Endothelial cell of umbilical vein (primary cell): ENCODE data around the gene GM2A. TPM values are rescaled to one million over a fixed set of nuclear protein-coding genes. Genes with fewer than 3 reads are reported as not detected.
"Not testable (repeated sequence)": the region's sequence is repeated elsewhere in the genome, so short reads cannot be mapped to it uniquely, and the experiment has no call there.

ENCODE experiments used
- BruUV-seq: library from RNA; stranded (reverse); fragments of 400-500 nt; replicated peaks from 2 replicates; lab custom pipeline; 2021; lab: Mats Ljungman, UMichigan
- CTCF ChIA-PET: fragments of 300-600, 350-600 bp; sonication (Branson Sonifier 250); formaldehyde crosslinking; loops from one replicate; lab custom pipeline; 2021; ENCODE audit warnings: antibody characterized with exemption, inconsistent platforms; lab: Charles Lee
- POLR2A ChIA-PET: fragments of 300-600, 350-600 bp; sonication (Branson Sonifier 250); formaldehyde crosslinking; loops from one replicate; lab custom pipeline; 2021; ENCODE audit warnings: antibody characterized with exemption, inconsistent platforms; lab: Charles Lee
- DNase-seq: peaks from one replicate; pipeline ENCODE4 v3.0.0-alpha.2; 2011; ENCODE audit warnings: low read depth, low spot score
- FAIRE-seq: peaks from 2 replicates; lab custom pipeline; 2011; peaks lifted over from hg19 to GRCh38; lab: Jason Lieb, UNC
- H2AFZ ChIP-seq: 2 replicates; pipeline ENCODE4 v1.6.0; 2012; ENCODE audit warnings: low read depth, low read length, control low read depth, inconsistent platforms
- H3K27ac ChIP-seq: 2 replicates; pipeline ENCODE4 v1.5.1; 2011; ENCODE audit warnings: low read depth, mild to moderate bottlenecking, control low read depth, low read length, moderate library complexity; ENCODE audit not compliant: insufficient read depth
- H3K27me3 ChIP-seq, 2 experiments: 2 replicates each; pipeline versions ENCODE4 v1.6.0 to v1.6.1; 2011; ENCODE audit warnings: low read length in 2 of 2, mixed read lengths in 1 of 2; ENCODE audit not compliant: control insufficient read depth in 2 of 2, insufficient read depth in 2 of 2
- H3K36me3 ChIP-seq, 2 experiments: 2 replicates in 1 of 2; 3 replicates in 1 of 2; pipeline ENCODE4 v1.5.1; 2011; ENCODE audit warnings: low read length in 2 of 2, mild to moderate bottlenecking in 1 of 2, moderate library complexity in 1 of 2; ENCODE audit not compliant: control insufficient read depth in 2 of 2, insufficient read depth in 2 of 2; ENCODE audit errors: extremely low read depth in 1 of 2
- H3K4me1 ChIP-seq: 3 replicates; pipeline ENCODE4 v1.5.1; 2011; ENCODE audit warnings: mild to moderate bottlenecking, low read length; ENCODE audit not compliant: control insufficient read depth, insufficient read depth; ENCODE audit errors: extremely low read depth
- H3K4me2 ChIP-seq: 2 replicates; pipeline ENCODE4 v1.6.1; 2011; ENCODE audit warnings: low read length, control low read depth, mixed read lengths; ENCODE audit not compliant: insufficient read depth
- H3K4me3 ChIP-seq, 3 experiments: fragments of 200-600 bp in 1 of 3; sonication (generic), shearing (Covaris generic) in 1 of 3; replicated peaks in 1 of 3; 2 replicates each; pipeline ENCODE4 v1.5.1; 2011 to 2016; ENCODE audit warnings: control low read depth in 3 of 3, low read length in 3 of 3, mild to moderate bottlenecking in 2 of 3, inconsistent platforms in 1 of 3, low read depth in 1 of 3, moderate library complexity in 1 of 3; ENCODE audit not compliant: insufficient read depth in 1 of 3
- H3K79me2 ChIP-seq: 2 replicates; pipeline ENCODE4 v1.6.0; 2012; ENCODE audit warnings: low read length, inconsistent platforms; ENCODE audit not compliant: control insufficient read depth, insufficient read depth
- H3K9ac ChIP-seq: replicated peaks from 2 replicates; pipeline ENCODE3; 2011; ENCODE audit warnings: low read length, control low read depth; ENCODE audit not compliant: insufficient read depth; ENCODE audit errors: extremely low read depth
- H3K9me1 ChIP-seq: replicated peaks from 3 replicates; pipeline ENCODE4 v1.6.0; 2011; ENCODE audit warnings: mild to moderate bottlenecking, low read length; ENCODE audit not compliant: control insufficient read depth, insufficient read depth; ENCODE audit errors: extremely low read depth
- H3K9me3 ChIP-seq: replicated peaks from 2 replicates; pipeline ENCODE4 v1.5.1; 2012; ENCODE audit warnings: low read length, inconsistent platforms; ENCODE audit not compliant: control insufficient read depth, insufficient read depth
- H4K20me1 ChIP-seq: replicated peaks from 2 replicates; pipeline ENCODE3; 2011; ENCODE audit warnings: mild to moderate bottlenecking, low read length; ENCODE audit not compliant: control insufficient read depth, insufficient read depth; ENCODE audit errors: extremely low read depth
- EZH2 ChIP-seq: IDR thresholded peaks from 2 replicates; pipeline ENCODE4 v1.6.1; 2012; ENCODE audit warnings: borderline replicate concordance, low read depth, mild to moderate bottlenecking, moderate library complexity, low read length, inconsistent platforms; ENCODE audit not compliant: severe bottlenecking
- GATA2 ChIP-seq: IDR thresholded peaks from 2 replicates; pipeline ENCODE4 v1.7.0; 2011; ENCODE audit warnings: low read depth, mild to moderate bottlenecking, moderate library complexity, mixed read lengths, low read length; ENCODE audit not compliant: insufficient read length, insufficient read depth
- dilution Hi-C: fragments of 300-500 bp; cut with MboI; formaldehyde crosslinking; loops from one replicate; pipeline ENCODE4 v1.15.0; 2019; ENCODE audit warnings: low sequenced_read_pairs; ENCODE audit not compliant: extremely low pct_ligation_motif_present
- intact Hi-C: fragments of 100-400 bp; cut with micrococcal nuclease; formaldehyde crosslinking; loops from one replicate; pipeline ENCODE4 v1.10.0; 2022
- polyA plus RNA-seq, 4 experiments: library from polyadenylated mRNA; depleted of rRNA in 3 of 4; stranded (reverse) in 3 of 4; unstranded in 1 of 4; fragments of >200 nt; gene quantifications; 2 replicates each; pipeline versions ENCODE4 v1.2.1 to v1.2.3, GENCODE V29; 2011 to 2012; ENCODE audit warnings: missing spikeins in 1 of 4
- total RNA-seq: library from RNA; stranded (reverse); gene quantifications from 2 replicates; pipeline ENCODE4 v1.2.3, GENCODE V29; 2021
- TF ChIP-seq, protein P1 (sequence below): IDR thresholded peaks from 2 replicates; pipeline ENCODE4 v1.6.1; 2011; ENCODE audit not compliant: insufficient read depth, insufficient read length

GM2A gene
- total and polyA plus RNA-seq, 2 donors (not counting 3 experiments of a cell fraction or from before 2014, with no cell fraction given), result 14.0 to 21.2 TPM

DNA sequence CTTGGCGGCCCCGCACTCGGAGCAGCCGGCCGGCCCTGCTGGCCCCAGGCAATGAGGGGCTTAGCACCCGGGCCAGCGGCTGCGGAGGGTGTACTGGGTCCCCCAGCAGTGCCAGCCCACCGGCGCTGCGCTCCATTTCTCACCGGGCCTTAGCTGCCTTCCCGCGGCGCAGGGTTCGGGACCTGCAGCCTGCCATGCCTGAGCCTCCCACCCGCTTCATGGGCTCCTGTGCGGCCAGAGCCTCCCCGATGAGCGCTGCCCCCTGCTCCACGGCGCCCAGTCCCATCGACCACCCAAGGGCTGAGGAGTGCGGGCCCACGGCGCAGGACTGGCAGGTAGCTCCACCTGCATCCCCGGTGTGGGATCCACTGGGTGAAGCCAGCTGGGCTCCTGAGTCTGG lies 56.3 kb downstream of the GM2A start:
- H3K79me2 ChIP-seq, H3K4me3 ChIP-seq, H3K4me1 ChIP-seq, H2AFZ ChIP-seq, H3K9me1 ChIP-seq, POLR2A ChIA-PET, H3K9me3 ChIP-seq, intact Hi-C loops, BruUV-seq, DNase-seq, H4K20me1 ChIP-seq, CTCF ChIA-PET, H3K27me3 ChIP-seq, H3K27ac ChIP-seq, FAIRE-seq, H3K9ac ChIP-seq, dilution Hi-C loops, H3K36me3 ChIP-seq, H3K4me2 ChIP-seq: not testable (repeated sequence)

DNA sequence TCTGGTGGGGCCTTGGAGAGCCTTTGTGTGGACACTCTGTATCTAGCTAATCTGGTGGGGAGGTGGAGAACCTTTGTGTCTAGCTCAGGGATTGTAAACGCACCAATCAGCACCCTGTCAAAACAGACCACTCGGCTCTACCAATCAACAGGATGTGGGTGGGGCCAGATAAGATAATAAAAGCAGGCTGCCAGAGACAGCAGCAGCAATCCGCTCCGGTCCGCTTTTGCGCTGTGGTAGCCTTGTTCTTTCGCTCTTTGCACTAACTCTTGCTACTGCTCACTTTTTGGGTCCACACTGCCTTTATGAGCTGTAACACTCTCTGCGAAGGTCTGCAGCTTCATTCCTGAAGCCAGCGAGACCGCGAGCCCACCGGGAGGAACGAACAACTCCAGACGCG lies 56.8 kb downstream of the GM2A start:
- DNase-seq, H3K4me2 ChIP-seq, H3K4me1 ChIP-seq, FAIRE-seq, H3K9ac ChIP-seq, H3K27ac ChIP-seq, H3K4me3 ChIP-seq, H3K9me3 ChIP-seq, H3K79me2 ChIP-seq, dilution Hi-C loops, H3K27me3 ChIP-seq, POLR2A ChIA-PET, H2AFZ ChIP-seq, H3K9me1 ChIP-seq, CTCF ChIA-PET, H3K36me3 ChIP-seq, H4K20me1 ChIP-seq, BruUV-seq: not testable (repeated sequence)
- intact Hi-C loops, result loop anchor here (10.0 kb wide), 2 partner anchors 145 to 195 kb away; no protein-coding TSS in a partner anchor

DNA sequence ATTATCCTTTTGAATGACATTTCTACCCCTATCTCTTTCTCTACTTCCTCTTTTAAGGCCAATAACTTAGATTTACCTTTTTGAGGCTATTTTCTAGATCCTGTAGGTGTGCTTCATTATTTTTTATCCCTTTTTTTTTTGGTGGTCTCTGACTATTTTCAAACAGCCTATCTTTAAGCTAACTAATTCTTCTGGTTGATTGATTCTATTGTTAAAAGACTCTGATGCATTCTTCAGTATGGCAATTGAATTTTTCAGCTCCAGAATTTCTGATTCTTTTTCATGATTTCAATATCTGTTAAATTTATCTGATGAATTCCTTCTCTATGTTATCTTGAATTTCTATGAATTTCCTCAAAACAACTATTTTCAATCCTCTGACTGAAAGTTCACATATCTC lies 57.9 kb downstream of the GM2A start:
- H3K9me3 ChIP-seq, result no peaks in the 10 kb centered on the region
- no peak overlapping the region for H3K4me2 ChIP-seq
- FAIRE-seq, result no peak
- no peak overlapping the region for H3K9ac ChIP-seq
- H4K20me1 ChIP-seq, result no peaks in the 10 kb centered on the region
- dilution Hi-C loops (no loop called here), intact Hi-C loops (loop anchor here (10.0 kb wide), 2 partner anchors 146 to 194 kb away; no protein-coding TSS in a partner anchor)
- BruUV-seq, result no TSS peak
- H3K79me2 ChIP-seq, result no peaks in the 10 kb centered on the region
- no peak for DNase-seq
- no peaks in the 10 kb centered on the region for H3K4me1 ChIP-seq
- no peaks in the 10 kb centered on the region for H3K9me1 ChIP-seq
- H2AFZ ChIP-seq, result no peak overlapping the region
- POLR2A ChIA-PET, result no interaction called here
- no peaks in the 10 kb centered on the region for H3K27me3 ChIP-seq
- CTCF ChIA-PET, result no interaction called here
- H3K36me3 ChIP-seq, result no peaks in the 10 kb centered on the region
- no peak for TF ChIP-seq GATA2
- TF ChIP-seq, protein P1, sequence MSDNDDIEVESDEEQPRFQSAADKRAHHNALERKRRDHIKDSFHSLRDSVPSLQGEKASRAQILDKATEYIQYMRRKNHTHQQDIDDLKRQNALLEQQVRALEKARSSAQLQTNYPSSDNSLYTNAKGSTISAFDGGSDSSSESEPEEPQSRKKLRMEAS, result no peak
- no peak for TF ChIP-seq EZH2
- no peak overlapping the region for H3K4me3 ChIP-seq
- H3K27ac ChIP-seq, result no peak overlapping the region
